Neutrophil (primary cell): ENCODE measurements around the gene RAB3A.

Experiments
- H3K27ac ChIP-seq: fragments of 200-600 bp; sonication (generic); 2 replicates; pipeline ENCODE4 v1.5.1; 2016; ENCODE audit warnings: mild to moderate bottlenecking, moderate library complexity
- H3K27me3 ChIP-seq: fragments of 200-600 bp; sonication (generic); 2 replicates; pipeline ENCODE4 v1.6.0; 2016; ENCODE audit warnings: mild to moderate bottlenecking
- H3K36me3 ChIP-seq: fragments of 200-600 bp; sonication (generic); 2 replicates; pipeline ENCODE4 v1.5.1; 2017
- H3K4me1 ChIP-seq, 2 experiments: fragments of 200-600 bp in 1 of 2; sonication (generic) in 1 of 2; 1 replicate in 1 of 2; 2 replicates in 1 of 2; pipeline versions ENCODE4 v1.5.1 to v1.6.1; 2013 to 2016; ENCODE audit warnings: low read depth in 1 of 2, low read length in 1 of 2, mild to moderate bottlenecking in 1 of 2, moderate library complexity in 1 of 2; ENCODE audit not compliant: control insufficient read depth in 1 of 2, insufficient read depth in 1 of 2
- H3K4me3 ChIP-seq, 2 experiments: fragments of 200-600 bp in 1 of 2; sonication (generic) in 1 of 2; 1 replicate in 1 of 2; 2 replicates in 1 of 2; pipeline ENCODE4 v1.5.1; 2013 to 2016; ENCODE audit warnings: low read depth in 1 of 2, low read length in 1 of 2, mild to moderate bottlenecking in 1 of 2, moderate library complexity in 1 of 2
- H3K9me3 ChIP-seq: fragments of 200-600 bp; sonication (generic); 2 replicates; pipeline ENCODE4 v1.5.1; 2016
- TF ChIP-seq, protein P1 (sequence below): fragments of 200-600 bp; sonication (generic); IDR thresholded peaks from 2 replicates; pipeline ENCODE4 v1.5.1; 2016; ENCODE audit warnings: antibody characterized with exemption

The RAB3A gene

DNA sequence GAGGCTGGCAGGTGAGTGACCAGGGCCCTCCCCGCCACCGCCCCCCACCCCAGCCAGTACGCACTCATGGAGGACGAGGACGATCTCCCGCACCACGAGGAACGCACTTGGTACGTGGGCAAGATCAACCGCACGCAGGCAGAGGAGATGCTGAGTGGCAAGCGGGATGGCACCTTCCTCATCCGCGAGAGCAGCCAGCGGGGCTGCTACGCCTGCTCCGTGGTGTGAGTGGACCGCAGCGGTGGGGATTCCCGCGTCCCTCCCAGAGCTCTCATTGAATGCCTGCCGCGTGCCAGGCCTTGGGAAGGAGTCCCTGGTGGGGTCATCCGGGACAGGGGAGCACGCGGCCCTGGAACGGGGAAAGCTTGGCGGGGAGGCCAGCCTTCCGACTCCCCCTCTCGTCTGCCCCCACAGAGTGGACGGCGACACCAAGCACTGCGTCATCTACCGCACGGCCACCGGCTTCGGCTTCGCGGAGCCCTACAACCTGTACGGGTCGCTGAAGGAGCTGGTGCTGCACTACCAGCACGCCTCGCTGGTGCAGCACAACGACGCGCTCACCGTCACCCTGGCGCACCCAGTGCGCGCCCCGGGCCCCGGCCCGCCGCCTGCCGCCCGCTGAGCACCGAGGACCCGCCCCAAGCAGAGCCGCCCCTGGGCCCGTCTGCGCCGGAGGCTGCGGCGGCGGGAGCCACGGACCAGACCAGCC, 35.0 kb downstream of the RAB3A start:
- H3K36me3 ChIP-seq = no peaks in the 10 kb centered on the region
- H3K27ac ChIP-seq = peak overlapping the region; percentile 98
- no peaks in the 10 kb centered on the region for H3K9me3 ChIP-seq
- peaks cover 44 to 58% of the 10 kb centered on the region in 2 experiments for H3K4me1 ChIP-seq
- H3K27me3 ChIP-seq = no peaks in the 10 kb centered on the region
- TF ChIP-seq, protein P1, sequence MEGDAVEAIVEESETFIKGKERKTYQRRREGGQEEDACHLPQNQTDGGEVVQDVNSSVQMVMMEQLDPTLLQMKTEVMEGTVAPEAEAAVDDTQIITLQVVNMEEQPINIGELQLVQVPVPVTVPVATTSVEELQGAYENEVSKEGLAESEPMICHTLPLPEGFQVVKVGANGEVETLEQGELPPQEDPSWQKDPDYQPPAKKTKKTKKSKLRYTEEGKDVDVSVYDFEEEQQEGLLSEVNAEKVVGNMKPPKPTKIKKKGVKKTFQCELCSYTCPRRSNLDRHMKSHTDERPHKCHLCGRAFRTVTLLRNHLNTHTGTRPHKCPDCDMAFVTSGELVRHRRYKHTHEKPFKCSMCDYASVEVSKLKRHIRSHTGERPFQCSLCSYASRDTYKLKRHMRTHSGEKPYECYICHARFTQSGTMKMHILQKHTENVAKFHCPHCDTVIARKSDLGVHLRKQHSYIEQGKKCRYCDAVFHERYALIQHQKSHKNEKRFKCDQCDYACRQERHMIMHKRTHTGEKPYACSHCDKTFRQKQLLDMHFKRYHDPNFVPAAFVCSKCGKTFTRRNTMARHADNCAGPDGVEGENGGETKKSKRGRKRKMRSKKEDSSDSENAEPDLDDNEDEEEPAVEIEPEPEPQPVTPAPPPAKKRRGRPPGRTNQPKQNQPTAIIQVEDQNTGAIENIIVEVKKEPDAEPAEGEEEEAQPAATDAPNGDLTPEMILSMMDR = no peak
- H3K4me3 ChIP-seq = no peak overlapping the region

DNA sequence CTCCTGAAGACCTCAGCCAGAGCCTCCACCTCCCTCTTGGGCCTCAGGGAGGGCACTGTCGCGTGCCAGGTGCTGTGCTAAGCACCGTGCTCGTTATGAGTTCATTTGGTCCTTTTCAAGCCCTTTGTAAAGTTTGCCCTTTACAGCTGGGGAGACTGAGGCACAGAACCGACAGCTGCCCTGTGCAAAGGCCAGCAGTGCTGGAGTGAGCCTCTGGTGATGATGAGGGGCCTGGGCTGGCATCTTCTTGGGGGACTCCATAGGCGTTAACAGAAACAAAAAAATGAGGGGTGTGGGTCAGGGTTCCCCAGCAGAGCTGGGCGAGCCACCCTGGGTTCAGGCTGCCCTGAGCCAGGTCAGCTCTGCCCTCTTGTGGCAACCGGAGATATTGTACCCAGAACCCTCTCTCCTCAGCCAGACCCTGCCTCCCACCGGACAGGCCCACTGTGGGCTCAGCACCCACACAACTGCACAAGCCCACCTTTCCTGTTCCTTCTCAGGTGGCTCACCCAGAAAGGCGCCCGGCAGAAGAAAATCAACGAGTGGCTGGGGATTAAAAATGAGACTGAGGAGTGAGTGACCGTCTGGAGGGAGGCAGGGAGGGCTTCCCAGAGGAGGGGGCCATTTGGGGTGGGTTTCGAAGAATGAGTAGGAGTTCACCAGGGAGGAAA, 35.7 kb downstream of the RAB3A start:
- Histone ChIP-seq H3K27me3 (no peaks in the 10 kb centered on the region), H3K36me3 (no peaks in the 10 kb centered on the region), H3K4me3 (no peak overlapping the region), H3K4me1 (peaks cover 39 to 53% of the 10 kb centered on the region in 2 experiments), H3K27ac (peak overlapping the region; percentile 98), H3K9me3 (no peaks in the 10 kb centered on the region)
- TF ChIP-seq, protein P1 = peak; percentile 85

DNA sequence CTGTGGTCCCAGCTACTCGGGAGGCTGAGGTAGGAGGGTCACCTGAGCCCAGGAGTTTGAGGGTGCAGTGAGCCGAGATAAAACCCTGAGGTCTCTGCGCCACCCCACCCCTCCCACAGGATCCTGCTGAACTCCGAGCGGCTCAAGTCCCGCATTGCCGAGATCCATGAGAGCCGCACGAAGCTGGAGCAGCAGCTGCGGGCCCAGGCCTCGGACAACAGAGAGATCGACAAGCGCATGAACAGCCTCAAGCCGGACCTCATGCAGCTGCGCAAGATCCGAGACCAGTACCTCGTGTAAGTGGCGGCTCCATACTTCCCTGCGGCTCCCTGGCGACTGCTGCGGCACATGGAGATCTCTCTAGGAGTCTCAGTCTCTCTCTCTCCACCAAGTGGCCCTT, 36.8 kb downstream of the RAB3A start:
- TF ChIP-seq, protein P1 = no peak
- no peaks in the 10 kb centered on the region for H3K27me3 ChIP-seq
- H3K36me3 ChIP-seq = no peaks in the 10 kb centered on the region

DNA sequence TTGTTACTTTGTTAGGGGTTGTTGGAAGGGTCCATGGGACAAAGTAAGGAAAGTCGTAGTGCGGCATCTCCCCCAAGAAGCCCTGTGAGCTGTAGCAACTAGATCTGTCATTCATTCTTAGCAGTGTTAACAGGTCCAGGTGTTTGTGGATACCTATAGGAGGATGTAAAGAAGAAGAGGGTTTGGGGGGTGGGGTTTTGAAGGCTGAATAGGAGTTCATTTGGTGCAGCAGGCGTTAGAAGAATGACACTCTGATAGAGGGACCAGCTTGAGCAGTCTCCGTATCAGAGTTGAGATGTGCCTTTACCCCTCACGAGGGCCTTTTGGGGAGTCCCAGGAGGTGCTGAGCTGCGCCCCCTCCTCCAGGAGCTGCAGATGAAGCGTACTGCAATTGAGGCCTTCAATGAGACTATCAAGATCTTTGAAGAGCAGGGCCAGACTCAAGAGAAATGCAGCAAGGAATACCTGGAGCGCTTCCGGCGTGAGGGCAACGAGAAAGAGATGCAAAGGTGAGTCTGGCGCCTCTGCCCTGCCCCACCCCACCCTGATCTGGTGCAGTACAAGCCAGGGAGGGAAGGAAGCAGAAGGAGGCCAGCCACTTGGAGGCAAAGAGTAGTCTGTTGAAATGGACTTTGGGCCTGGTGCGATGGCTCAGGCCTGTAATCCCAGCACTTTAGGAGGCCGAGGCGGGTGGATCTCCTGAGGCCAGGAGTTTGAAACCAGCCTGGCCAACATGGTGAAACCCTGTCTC, 37.9 kb downstream of the RAB3A start:
- H3K4me3 ChIP-seq = no peak overlapping the region
- H3K27me3 ChIP-seq = no peaks in the 10 kb centered on the region
- H3K9me3 ChIP-seq = no peaks in the 10 kb centered on the region
- no peak overlapping the region for H3K27ac ChIP-seq
- TF ChIP-seq, protein P1 = no peak
- H3K36me3 ChIP-seq = no peaks in the 10 kb centered on the region
- peaks cover 30 to 37% of the 10 kb centered on the region in 2 experiments for H3K4me1 ChIP-seq

More for the DNA sequence above, 36.8 kb downstream of the RAB3A start:
- no peak overlapping the region for H3K4me3 ChIP-seq
- no peaks in the 10 kb centered on the region for H3K9me3 ChIP-seq
- peaks cover 28 to 42% of the 10 kb centered on the region in 2 experiments for H3K4me1 ChIP-seq
- no peak overlapping the region for H3K27ac ChIP-seq

DNA sequence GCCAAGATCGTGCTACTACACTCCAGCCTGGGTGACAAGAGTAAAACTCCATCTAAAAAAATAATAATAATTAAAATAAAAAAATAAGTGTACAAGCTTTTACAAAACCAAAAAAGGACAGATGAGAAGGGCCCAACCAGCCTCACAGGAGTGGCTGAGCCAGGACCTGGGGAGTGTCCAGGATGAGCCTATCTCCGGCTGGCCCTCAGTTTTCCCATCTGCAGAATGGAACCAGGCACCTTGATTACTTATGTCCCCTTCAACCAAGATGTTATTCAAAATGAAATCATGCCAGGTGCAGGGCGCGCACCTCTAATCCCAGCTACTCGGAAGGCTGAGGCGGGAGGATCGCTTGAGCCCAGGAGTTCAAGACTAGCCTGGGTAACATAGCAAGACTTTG, 39.8 kb downstream of the RAB3A start:
- H3K36me3 ChIP-seq = no peaks in the 10 kb centered on the region
- TF ChIP-seq, protein P1 = no peak

More for the DNA sequence above, 39.8 kb downstream of the RAB3A start:
- Histone ChIP-seq H3K27me3 (no peaks in the 10 kb centered on the region), H3K4me1 (peaks cover 16 to 23% of the 10 kb centered on the region in 2 experiments), H3K4me3 (no peak overlapping the region), H3K27ac (no peak overlapping the region), H3K9me3 (no peaks in the 10 kb centered on the region)
